ENCODE measurements around the gene ELOVL2. TPM values are rescaled to one million over a fixed set of nuclear protein-coding genes. Genes with fewer than 3 reads are reported as not detected.

ELOVL2 gene
- total RNA-seq, 2 experiments from 2014 or later, result not detected

GRCh38 chr6:11055127-11055627, 11.1 kb upstream of the ELOVL2 start:
- ChIA-PET CTCF (interaction anchor here (3.4 kb wide), 1 partner anchor 14 kb away, joined by 16 read pairs; no protein-coding TSS in a partner anchor), POLR2A (no interaction called here)
- no peaks in the 10 kb centered on the region for H3K4me1 Mint-ChIP-seq (ENCODE audit: low read depth)
- H3K36me3 Mint-ChIP-seq, result no peaks in the 10 kb centered on the region
- no peaks in the 10 kb centered on the region for H3K9me3 Mint-ChIP-seq
- DNase-seq, result no peak
- no peak overlapping the region for H3K27ac Mint-ChIP-seq
- peaks cover 14% of the 10 kb centered on the region for H3K27me3 Mint-ChIP-seq
- intact Hi-C loops (cut with micrococcal nuclease), result no loop called here
- no peak overlapping the region for H3K4me3 Mint-ChIP-seq

GRCh38 chr6:11054722-11055121, 10.6 kb upstream of the ELOVL2 start:
- no peak overlapping the region for H3K4me3 Mint-ChIP-seq
- intact Hi-C loops (cut with micrococcal nuclease), result no loop called here
- POLR2A ChIA-PET, result no interaction called here
- peaks cover 15% of the 10 kb centered on the region for H3K27me3 Mint-ChIP-seq
- H3K4me1 Mint-ChIP-seq (ENCODE audit: low read depth), result no peaks in the 10 kb centered on the region
- no peak for DNase-seq
- CTCF ChIA-PET, result interaction anchor here (3.4 kb wide), 1 partner anchor 15 kb away, joined by 16 read pairs; no protein-coding TSS in a partner anchor
- no peaks in the 10 kb centered on the region for H3K9me3 Mint-ChIP-seq
- H3K27ac Mint-ChIP-seq, result no peak overlapping the region
- H3K36me3 Mint-ChIP-seq, result no peaks in the 10 kb centered on the region

GRCh38 chr6:11053307-11053706, 9.2 kb upstream of the ELOVL2 start:
- Mint-ChIP-seq H3K36me3 (no peaks in the 10 kb centered on the region), H3K9me3 (no peaks in the 10 kb centered on the region), H3K4me3 (no peak overlapping the region), H3K27me3 (peaks cover 26% of the 10 kb centered on the region), H3K4me1 (ENCODE audit: low read depth) (no peaks in the 10 kb centered on the region), H3K27ac (no peak overlapping the region)
- no peak for DNase-seq
- intact Hi-C loops (cut with micrococcal nuclease), result no loop called here
- POLR2A ChIA-PET, result no interaction called here
- CTCF ChIA-PET, result interaction anchor here (0.7 to 1.6 kb wide), 3 partner anchors 11 to 16 kb away, joined by 3 to 4 read pairs (median 3); no protein-coding TSS in a partner anchor

- Mint-ChIP-seq H3K9me3 (no peaks in the 10 kb centered on the region), H3K4me1 (ENCODE audit: low read depth) (no peaks in the 10 kb centered on the region), H3K27ac (no peak overlapping the region), H3K36me3 (no peaks in the 10 kb centered on the region), H3K4me3 (no peak overlapping the region), H3K27me3 (peaks cover 38% of the 10 kb centered on the region)
- no peak for DNase-seq
- ChIA-PET CTCF (no interaction called here), POLR2A (no interaction called here)
- intact Hi-C loops (cut with micrococcal nuclease), result no loop called here
Observed at GRCh38 chr6:11050731-11051130, 6.6 kb upstream of the ELOVL2 start.

GRCh38 chr6:11044712-11045167, 635 bp upstream of the ELOVL2 start:
- CTCF ChIA-PET, result no interaction called here
- H3K36me3 Mint-ChIP-seq, result no peaks in the 10 kb centered on the region
- POLR2A ChIA-PET, result no interaction called here
- no peaks in the 10 kb centered on the region for H3K9me3 Mint-ChIP-seq
- peaks cover 14% of the 10 kb centered on the region for H3K4me1 Mint-ChIP-seq (ENCODE audit: low read depth)
- no peak for DNase-seq
- intact Hi-C loops (cut with micrococcal nuclease), result no loop called here
- H3K27me3 Mint-ChIP-seq, result peaks cover 52% of the 10 kb centered on the region
- H3K27ac Mint-ChIP-seq, result no peak overlapping the region
- peak overlapping the region; percentile 63 for H3K4me3 Mint-ChIP-seq

- Mint-ChIP-seq H3K4me1 (ENCODE audit: low read depth) (peaks cover 14% of the 10 kb centered on the region), H3K36me3 (no peaks in the 10 kb centered on the region), H3K27me3 (peaks cover 41% of the 10 kb centered on the region), H3K9me3 (no peaks in the 10 kb centered on the region), H3K4me3 (peak overlapping the region; percentile 60), H3K27ac (no peak overlapping the region)
- intact Hi-C loops (cut with micrococcal nuclease), result no loop called here
- CTCF ChIA-PET, result interaction anchor here (0.6 to 1.1 kb wide), 2 partner anchors 18 to 565 kb away, joined by 3 to 4 read pairs; no protein-coding TSS in a partner anchor
- POLR2A ChIA-PET, result no interaction called here
- DNase-seq, result no peak
Observed at GRCh38 chr6:11043378-11043960, 636 bp downstream of the ELOVL2 start.

- CTCF ChIA-PET, result interaction anchor here (0.9 to 1.1 kb wide), 3 partner anchors 10 to 33 kb away, joined by 3 to 4 read pairs (median 4); no protein-coding TSS in a partner anchor
- Mint-ChIP-seq H3K9me3 (no peaks in the 10 kb centered on the region), H3K27ac (no peak overlapping the region), H3K36me3 (no peaks in the 10 kb centered on the region), H3K4me3 (peak overlapping the region; percentile 60), H3K4me1 (ENCODE audit: low read depth) (peaks cover 14% of the 10 kb centered on the region), H3K27me3 (peaks cover 38% of the 10 kb centered on the region)
- DNase-seq, result no peak
- POLR2A ChIA-PET, result no interaction called here
- intact Hi-C loops (cut with micrococcal nuclease), result no loop called here
Observed at GRCh38 chr6:11042750-11043377, 1.2 kb downstream of the ELOVL2 start.

GRCh38 chr6:11042025-11042749, 1.9 kb downstream of the ELOVL2 start:
- intact Hi-C loops (cut with micrococcal nuclease), result no loop called here
- POLR2A ChIA-PET, result no interaction called here
- CTCF ChIA-PET, result interaction anchor here (0.9 to 1.1 kb wide), 3 partner anchors 10 to 33 kb away, joined by 3 to 4 read pairs (median 4); no protein-coding TSS in a partner anchor
- Mint-ChIP-seq H3K27me3 (peaks cover 36% of the 10 kb centered on the region), H3K27ac (no peak overlapping the region), H3K4me3 (no peak overlapping the region), H3K9me3 (no peaks in the 10 kb centered on the region), H3K4me1 (ENCODE audit: low read depth) (peaks cover 14% of the 10 kb centered on the region), H3K36me3 (no peaks in the 10 kb centered on the region)
- DNase-seq, result no peak

GRCh38 chr6:11040134-11040533, 4.0 kb downstream of the ELOVL2 start:
- CTCF ChIA-PET, result no interaction called here

GRCh38 chr6:11039040-11039439, 5.1 kb downstream of the ELOVL2 start:
- Mint-ChIP-seq H3K9me3 (no peaks in the 10 kb centered on the region), H3K27me3 (peaks cover 38% of the 10 kb centered on the region), H3K4me1 (ENCODE audit: low read depth) (peaks cover 8% of the 10 kb centered on the region), H3K36me3 (no peaks in the 10 kb centered on the region), H3K4me3 (no peak overlapping the region), H3K27ac (no peak overlapping the region)
- POLR2A ChIA-PET, result no interaction called here
- no peak for DNase-seq
- intact Hi-C loops (cut with micrococcal nuclease), result no loop called here
- CTCF ChIA-PET, result interaction anchor here (1.1 to 1.9 kb wide), 2 partner anchors 14 to 457 kb away, joined by 3 to 4 read pairs; no protein-coding TSS in a partner anchor

More at GRCh38 chr6:11040134-11040533, 4.0 kb downstream of the ELOVL2 start:
- peaks cover 14% of the 10 kb centered on the region for H3K4me1 Mint-ChIP-seq (ENCODE audit: low read depth)
- H3K27ac Mint-ChIP-seq, result no peak overlapping the region
- POLR2A ChIA-PET, result no interaction called here
- H3K4me3 Mint-ChIP-seq, result no peak overlapping the region
- DNase-seq, result no peak
- intact Hi-C loops (cut with micrococcal nuclease), result no loop called here
- H3K36me3 Mint-ChIP-seq, result no peaks in the 10 kb centered on the region
- H3K9me3 Mint-ChIP-seq, result no peaks in the 10 kb centered on the region
- H3K27me3 Mint-ChIP-seq, result peaks cover 39% of the 10 kb centered on the region

- intact Hi-C loops (cut with micrococcal nuclease), result no loop called here
- ChIA-PET CTCF (no interaction called here), POLR2A (no interaction called here)
Observed at GRCh38 chr6:11036977-11037430, 7.1 kb downstream of the ELOVL2 start.

GRCh38 chr6:11036351-11036740, 7.8 kb downstream of the ELOVL2 start:
- Mint-ChIP-seq H3K27me3 (peaks cover 25% of the 10 kb centered on the region), H3K27ac (no peak overlapping the region), H3K4me3 (no peak overlapping the region), H3K36me3 (no peaks in the 10 kb centered on the region), H3K9me3 (no peaks in the 10 kb centered on the region), H3K4me1 (ENCODE audit: low read depth) (no peaks in the 10 kb centered on the region)
- POLR2A ChIA-PET, result no interaction called here
- no peak for DNase-seq
- CTCF ChIA-PET, result no interaction called here
- intact Hi-C loops (cut with micrococcal nuclease), result no loop called here

More at GRCh38 chr6:11036977-11037430, 7.1 kb downstream of the ELOVL2 start:
- no peak overlapping the region for H3K4me3 Mint-ChIP-seq
- no peak for DNase-seq
- H3K4me1 Mint-ChIP-seq (ENCODE audit: low read depth), result no peaks in the 10 kb centered on the region
- no peak overlapping the region for H3K27ac Mint-ChIP-seq
- no peaks in the 10 kb centered on the region for H3K36me3 Mint-ChIP-seq
- peaks cover 26% of the 10 kb centered on the region for H3K27me3 Mint-ChIP-seq
- H3K9me3 Mint-ChIP-seq, result no peaks in the 10 kb centered on the region
